HepG2 (cell line): ENCODE measurements around the gene CRAMP1. TPM values are rescaled to one million over a fixed set of nuclear protein-coding genes. Genes with fewer than 3 reads are reported as not detected.

Experiments used
- ATAC-seq: fragments of 200-7000 bp; cut with Tn5 transposase; 3 replicates; pipeline ENCODE4 v1.9.1; 2020; ENCODE audit warnings: mild to moderate bottlenecking, moderate library complexity
- BruUV-seq: library from RNA; stranded (reverse); fragments of 400-500 nt; replicated peaks from 2 replicates; lab custom pipeline; 2021; lab: Mats Ljungman, UMichigan
- CTCF ChIA-PET: fragments of 300-600 bp; formaldehyde crosslinking; extraction: SDS; loops from one replicate; lab custom pipeline; 2021; ENCODE audit warnings: low total read pairs, inconsistent platforms, low intra/inter-chr PET ratio; lab: Yijun Ruan, JAX
- POLR2A ChIA-PET: fragments of 350-600 bp; sonication (Branson Sonifier 250); formaldehyde crosslinking; loops from one replicate; lab custom pipeline; 2020; ENCODE audit warnings: antibody characterized with exemption, inconsistent platforms; lab: Yijun Ruan, JAX
- DNase-seq: peaks from one replicate; pipeline ENCODE4 v3.0.0-alpha.2; 2015; ENCODE audit warnings: low spot score
- FAIRE-seq: peaks from 3 replicates; lab custom pipeline; 2011; peaks lifted over from hg19 to GRCh38; lab: Jason Lieb, UNC
- H2AFZ ChIP-seq: one replicate; pipeline ENCODE4 v1.6.1; 2011; ENCODE audit warnings: low read length, inconsistent platforms
- H3K27ac ChIP-seq: fragments of 300-600 bp; 3 replicates; pipeline ENCODE4 v1.8.0; 2011; ENCODE audit warnings: mixed run types, mild to moderate bottlenecking, mixed read lengths, low read length, inconsistent platforms; ENCODE audit not compliant: insufficient read depth; ENCODE audit errors: extremely low read length
- H3K27me3 ChIP-seq, 2 experiments: fragments of 200-600 bp in 1 of 2; 2 replicates in 1 of 2; 3 replicates in 1 of 2; pipeline versions ENCODE4 v1.6.0 to v1.8.0; 2011; ENCODE audit warnings: low read length in 2 of 2, mild to moderate bottlenecking in 2 of 2, moderate library complexity in 2 of 2, inconsistent platforms in 1 of 2; ENCODE audit not compliant: insufficient read depth in 2 of 2, control insufficient read depth in 1 of 2
- H3K36me3 ChIP-seq, 2 experiments: fragments of 200-600 bp in 1 of 2; replicated peaks in 1 of 2; 2 replicates in 1 of 2; 3 replicates in 1 of 2; pipeline versions ENCODE4 v1.5.1 to v1.8.0; 2011; ENCODE audit warnings: low read length in 2 of 2, inconsistent platforms in 1 of 2; ENCODE audit not compliant: insufficient read depth in 2 of 2, control insufficient read depth in 1 of 2
- H3K4me1 ChIP-seq: 2 replicates; pipeline ENCODE4 v1.5.1; 2012; ENCODE audit warnings: low read length, inconsistent platforms; ENCODE audit not compliant: insufficient read depth
- H3K4me2 ChIP-seq: 2 replicates; pipeline ENCODE4 v1.6.0; 2011; ENCODE audit warnings: low read depth, low read length, inconsistent platforms
- H3K4me3 ChIP-seq, 3 experiments: fragments of 200-600 bp in 1 of 3; sonication (generic), shearing (Covaris generic) in 1 of 3; replicated peaks in 1 of 3; 2 replicates each; pipeline ENCODE4 v1.5.1; 2011 to 2016; ENCODE audit warnings: low read length in 3 of 3, inconsistent platforms in 2 of 3, low read depth in 2 of 3, mild to moderate bottlenecking in 2 of 3, control low read depth in 1 of 3, mixed read lengths in 1 of 3; ENCODE audit not compliant: insufficient read depth in 1 of 3
- H3K79me2 ChIP-seq: one replicate; pipeline ENCODE4 v1.6.1; 2011; ENCODE audit warnings: low read length, inconsistent platforms; ENCODE audit not compliant: insufficient read depth
- H3K9ac ChIP-seq: 2 replicates; pipeline ENCODE4 v1.6.0; 2011; ENCODE audit warnings: mild to moderate bottlenecking, low read depth, low read length, inconsistent platforms; ENCODE audit not compliant: insufficient read depth
- H3K9me3 ChIP-seq: 2 replicates; pipeline ENCODE4 v1.5.1; 2012; ENCODE audit warnings: mild to moderate bottlenecking, low read length
- H4K20me1 ChIP-seq: 2 replicates; pipeline ENCODE4 v1.6.0; 2011; ENCODE audit warnings: inconsistent platforms, mild to moderate bottlenecking, low read length, moderate library complexity; ENCODE audit not compliant: insufficient read depth
- ATF1 ChIP-seq: IDR thresholded peaks from 2 replicates; pipeline ENCODE4 v1.6.1; 2016; ENCODE audit warnings: mild to moderate bottlenecking, control low read depth
- BRCA1 ChIP-seq: sonication (generic); formaldehyde crosslinking; IDR thresholded peaks from 2 replicates; pipeline ENCODE4 v1.4.0; 2020; ENCODE audit warnings: missing genetic modification reagents
- CHD2 ChIP-seq: IDR thresholded peaks from 2 replicates; pipeline ENCODE4 v1.6.1; 2011; ENCODE audit warnings: low read depth, low read length, improper control_type of control experiment
- HMG20A ChIP-seq: IDR thresholded peaks from 2 replicates; pipeline ENCODE4 v1.6.1; 2016; ENCODE audit warnings: borderline replicate concordance
- KLF15 ChIP-seq: sonication (generic); formaldehyde crosslinking; IDR thresholded peaks from 2 replicates; pipeline ENCODE4 v1.8.1; 2023; ENCODE audit warnings: borderline replicate concordance, mild to moderate bottlenecking, inconsistent platforms, missing genetic modification reagents, mixed read lengths
- KMT2A ChIP-seq: sonication (generic); formaldehyde crosslinking; IDR thresholded peaks from 2 replicates; pipeline ENCODE4 v1.4.0; 2020; ENCODE audit warnings: missing genetic modification reagents
- NFE2L1 ChIP-seq: sonication (generic); formaldehyde crosslinking; IDR thresholded peaks from 2 replicates; pipeline ENCODE4 v1.4.0; 2020; ENCODE audit warnings: missing genetic modification reagents, mild to moderate bottlenecking, borderline replicate concordance
- NR2F1 ChIP-seq, 2 experiments: fragments of 450-650 bp in 1 of 2; formaldehyde crosslinking in 1 of 2; IDR thresholded peaks; 2 replicates each; pipeline versions ENCODE4 v1.5.0 to v1.6.1; 2016 to 2020; ENCODE audit warnings: mild to moderate bottlenecking in 1 of 2, missing compliant biosample characterization in 1 of 2, missing genetic modification reagents in 1 of 2, moderate library complexity in 1 of 2
- PATZ1 ChIP-seq: sonication (generic); formaldehyde crosslinking; IDR thresholded peaks from 2 replicates; pipeline ENCODE4 v1.4.0; 2020; ENCODE audit warnings: missing genetic modification reagents
- PHF20 ChIP-seq: sonication (generic); formaldehyde crosslinking; IDR thresholded peaks from 2 replicates; pipeline ENCODE4 v1.5.0; 2020; ENCODE audit warnings: mild to moderate bottlenecking, missing genetic modification reagents
- PRDM15 ChIP-seq: sonication (generic); formaldehyde crosslinking; IDR thresholded peaks from 2 replicates; pipeline ENCODE4 v1.4.0; 2020; ENCODE audit warnings: missing genetic modification reagents
- RCOR2 ChIP-seq: IDR thresholded peaks from 2 replicates; pipeline ENCODE4 v1.6.1; 2016; ENCODE audit warnings: missing biosample characterization, missing genetic modification reagents
- TRAFD1 ChIP-seq: sonication (generic); formaldehyde crosslinking; IDR thresholded peaks from 2 replicates; pipeline ENCODE4 v1.5.1; 2020; ENCODE audit warnings: missing genetic modification reagents, mild to moderate bottlenecking, borderline replicate concordance
- ZNF629 ChIP-seq: sonication (generic); formaldehyde crosslinking; conservative IDR thresholded peaks from 2 replicates; pipeline ENCODE4 v1.5.0; 2020; ENCODE audit warnings: missing genetic modification reagents
- ZNF740 ChIP-seq: sonication (generic); formaldehyde crosslinking; IDR thresholded peaks from 2 replicates; pipeline ENCODE4 v1.4.0; 2020; ENCODE audit warnings: missing genetic modification reagents
- ZNF891 ChIP-seq: sonication (generic); formaldehyde crosslinking; IDR thresholded peaks from 2 replicates; pipeline ENCODE4 v1.5.0; 2020; ENCODE audit warnings: mild to moderate bottlenecking, missing genetic modification reagents
- WGBS: methylation state at CpG from one replicate; pipeline ENCODE4 v1.1.6; 2017; ENCODE audit warnings: low lambda C conversion rate; 5-methylcytosine and 5-hydroxymethylcytosine counted together
- in situ Hi-C: cut with HindIII; loops from 2 replicates; pipeline ENCODE4 v1.10.0; 2017; ENCODE audit warnings: low pct_unique_long_range_greater_than_20kb; ENCODE audit not compliant: extremely low pct_ligation_motif_present
- intact Hi-C: fragments of 100-400 bp; cut with micrococcal nuclease; formaldehyde crosslinking; loops from one replicate; pipeline ENCODE4 v1.10.0; 2022; ENCODE audit not compliant: unreplicated experiment
- polyA plus RNA-seq, 8 experiments: library from polyadenylated mRNA; depleted of rRNA in 3 of 8; stranded (reverse) in 7 of 8; unstranded in 1 of 8; fragments of >200 nt; fragmentation: Illumina TruSeq in 4 of 8; extraction: Trizol in 4 of 8; gene quantifications; 2 replicates each; pipeline versions ENCODE4 v1.2.1 to v1.2.3, GENCODE V29; 2011 to 2016; ENCODE audit warnings: low read depth in 4 of 8, missing spikeins in 1 of 8, mixed read lengths in 1 of 8; ENCODE audit not compliant: insufficient read depth in 1 of 8
- total RNA-seq, 5 experiments: library from RNA; depleted of rRNA; stranded (reverse); fragments of >200 nt; fragmentation: Illumina TruSeq; extraction: Trizol; gene quantifications; 2 replicates each; pipeline ENCODE4 v1.2.3, GENCODE V29; 2016; ENCODE audit warnings: low read depth in 1 of 5

CRAMP1 gene
- total and polyA plus RNA-seq, 2 of the 13 experiments (the other 11 are each of a cell fraction or from before 2014, with no cell fraction given), result 6.8 to 9.7 TPM

- FAIRE-seq, result no peak
- intact Hi-C loops, result no loop called here
- BruUV-seq, result no TSS peak
These were observed 48.4 kb upstream of the CRAMP1 start for GRCh38 chr16:1563786-1564185.

More at GRCh38 chr16:1563786-1564185, 48.4 kb upstream of the CRAMP1 start:
- Histone ChIP-seq H3K79me2 (no peaks in the 10 kb centered on the region), H3K36me3 (peaks cover 6 to 19% of the 10 kb centered on the region in 2 experiments; a peak in 4 of 5 replicates), H3K9ac (no peak overlapping the region), H3K27me3 (no peaks in the 10 kb centered on the region), H2AFZ (no peak overlapping the region), H4K20me1 (no peaks in the 10 kb centered on the region), H3K9me3 (no peaks in the 10 kb centered on the region), H3K4me2 (no peak overlapping the region), H3K4me1 (no peaks in the 10 kb centered on the region)
- CTCF ChIA-PET, result no interaction called here
- ATAC-seq, result no peak
- TF ChIP-seq PRDM15 (CRISPR knock-in tag) (no peak), ATF1 (CRISPR knock-in tag) (no peak), TRAFD1 (CRISPR knock-in tag) (no peak), NR2F1 (CRISPR knock-in tag; IDR thresholded peaks at IDR 0.05) (no peak), CHD2 (no peak), PATZ1 (CRISPR knock-in tag) (no peak), BRCA1 (CRISPR knock-in tag) (no peak), KLF15 (no peak), ZNF629 (CRISPR knock-in tag) (no peak), RCOR2 (no peak), ZNF740 (CRISPR knock-in tag) (no peak), PHF20 (no peak), ZNF891 (CRISPR knock-in tag) (no peak), KMT2A (CRISPR knock-in tag) (no peak), HMG20A (CRISPR knock-in tag) (no peak), NFE2L1 (no peak)
- TF ChIP-seq, all 625 proteins: peak for 0
- DNase-seq, result no peak
- Histone ChIP-seq H3K4me3 (no peak overlapping the region), H3K27ac (no peak overlapping the region)
- WGBS, result over 99% methylated on average over 8 of the region's 20 CpGs
- POLR2A ChIA-PET, result no interaction called here
- in situ Hi-C loops, result no loop called here
